Measurements from ENCODE around the gene MAGI2. TPM values are rescaled to one million over a fixed set of nuclear protein-coding genes. Genes with fewer than 3 reads are reported as not detected.
"Not testable (repeated sequence)": the region's sequence is repeated elsewhere in the genome, so short reads cannot be mapped to it uniquely, and the experiment has no call there.

MAGI2 gene
- total RNA-seq, 1 donor from 2014 or later = 51.3 TPM

GRCh38 chr7:78248867-78249266 is 1204.6 kb downstream of the MAGI2 start:
- ATAC-seq (no peak), DNase-seq (ENCODE audit: low spot score) (no peak)
- intact Hi-C loops (cut with DNase I) = no loop called here

DNA sequence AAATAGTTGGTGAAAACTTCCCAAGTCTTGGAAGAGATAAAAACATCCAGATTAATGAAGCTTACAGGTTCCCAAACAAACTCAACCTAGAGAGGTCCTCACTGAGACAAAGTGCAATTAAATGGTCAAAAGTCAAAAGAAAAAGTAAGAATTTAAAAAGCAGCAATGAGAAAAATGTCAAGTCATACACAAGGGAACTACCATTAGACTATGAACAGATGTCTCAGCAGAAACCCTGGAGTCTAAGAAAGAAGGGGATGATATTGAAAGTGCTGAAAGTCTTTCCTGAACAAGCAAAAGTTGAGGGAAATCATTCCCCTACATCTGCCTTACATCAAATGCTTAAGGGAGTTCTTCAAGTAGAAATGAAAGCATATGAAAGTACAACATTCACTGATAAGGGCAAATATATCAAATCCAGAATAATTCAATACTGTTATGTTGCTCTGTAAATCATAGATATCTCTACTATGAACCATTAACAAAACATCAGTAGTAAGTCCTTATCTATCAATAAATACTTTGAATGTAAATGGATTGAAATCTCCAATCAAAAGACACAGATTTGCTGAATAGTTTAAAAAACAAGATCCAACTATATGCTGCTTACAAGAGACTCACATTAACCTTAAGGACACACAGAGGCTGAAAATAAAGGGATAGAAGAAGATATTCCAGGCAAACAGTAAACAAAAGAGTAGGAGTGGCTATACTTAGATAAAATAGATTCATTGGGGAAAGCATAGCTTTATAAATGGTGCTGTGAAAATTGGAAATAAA is 1205.4 kb downstream of the MAGI2 start:
- ATAC-seq (no peak), DNase-seq (ENCODE audit: low spot score) (no peak)
- intact Hi-C loops (cut with DNase I) = no loop called here

DNA sequence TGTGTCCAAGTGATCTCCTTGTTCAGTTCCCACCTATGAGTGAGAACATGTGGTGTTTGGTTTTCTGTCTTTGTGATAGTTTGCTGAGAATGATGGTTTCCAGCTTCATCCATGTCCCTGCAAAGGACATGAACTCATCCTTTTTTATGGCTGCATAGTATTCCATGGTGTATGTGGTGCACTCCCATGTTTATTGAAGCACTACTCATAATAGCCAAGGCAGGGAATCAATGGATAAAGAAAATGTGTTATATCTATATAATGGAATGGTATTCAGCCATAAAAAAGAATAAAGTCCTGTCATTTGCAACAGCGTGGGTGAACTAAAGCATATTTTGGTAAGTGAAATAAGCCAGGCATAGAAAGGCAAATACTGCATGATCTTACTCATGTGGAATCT is 1213.3 kb downstream of the MAGI2 start:
- DNase-seq (ENCODE audit: low spot score); ATAC-seq; intact Hi-C loops (cut with DNase I): not testable (repeated sequence)

- ATAC-seq (no peak), DNase-seq (ENCODE audit: low spot score) (no peak)
- intact Hi-C loops (cut with DNase I) = no loop called here
These were observed 1218.8 kb downstream of the MAGI2 start for GRCh38 chr7:78234634-78235033.

GRCh38 chr7:78232806-78233205 is 1220.7 kb downstream of the MAGI2 start:
- intact Hi-C loops (cut with DNase I) = no loop called here
- ATAC-seq (no peak), DNase-seq (ENCODE audit: low spot score) (no peak)

- intact Hi-C loops (cut with DNase I) = no loop called here
- no peak for DNase-seq (ENCODE audit: low spot score)
- ATAC-seq = no peak
These were observed 1227.3 kb downstream of the MAGI2 start for GRCh38 chr7:78226059-78226719.

GRCh38 chr7:78225534-78225933 is 1227.9 kb downstream of the MAGI2 start:
- no peak for DNase-seq (ENCODE audit: low spot score)
- intact Hi-C loops (cut with DNase I) = no loop called here
- ATAC-seq = peak; percentile 51

DNA sequence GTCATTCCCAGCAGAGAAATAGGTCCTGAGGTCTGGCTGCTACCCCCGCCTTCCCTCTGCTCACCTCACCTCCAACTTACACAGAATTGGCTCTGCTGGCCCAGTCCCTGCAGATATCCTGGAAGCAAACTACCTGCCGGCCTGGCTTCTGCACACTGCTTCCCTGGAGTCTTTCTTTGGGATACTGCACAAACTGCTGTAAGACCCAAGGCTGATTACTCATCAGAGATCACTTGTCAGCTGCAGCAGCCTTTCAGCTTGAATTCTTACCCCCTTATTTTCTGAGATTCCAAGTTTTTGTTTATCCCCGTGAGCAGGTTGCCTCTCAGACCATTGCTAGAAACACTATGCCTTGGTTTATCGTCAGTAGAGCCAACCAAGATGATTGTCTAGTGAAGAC is 1228.5 kb downstream of the MAGI2 start:
- intact Hi-C loops (cut with DNase I) = no loop called here
- DNase-seq (ENCODE audit: low spot score) = no peak
- no peak for ATAC-seq

DNA sequence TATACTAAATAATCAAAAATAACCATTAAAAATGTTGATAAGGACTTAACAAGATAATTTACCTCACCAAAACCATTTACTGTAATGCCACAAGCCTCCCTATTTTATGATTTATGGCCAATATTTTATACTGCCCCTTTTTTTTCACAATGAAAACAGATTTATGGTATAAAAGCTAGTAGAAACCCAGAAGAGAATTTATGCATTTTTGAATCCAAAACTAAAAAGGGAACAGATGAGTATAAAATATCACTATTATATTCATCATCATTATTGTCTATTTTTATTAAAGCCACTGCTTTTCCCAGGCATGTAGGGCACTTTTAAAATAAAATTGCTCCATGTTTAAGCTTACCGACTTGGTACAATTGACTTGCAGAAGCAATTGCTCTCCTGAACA is 1229.9 kb downstream of the MAGI2 start:
- ATAC-seq = no peak
- DNase-seq (ENCODE audit: low spot score) = no peak
- intact Hi-C loops (cut with DNase I) = no loop called here

DNA sequence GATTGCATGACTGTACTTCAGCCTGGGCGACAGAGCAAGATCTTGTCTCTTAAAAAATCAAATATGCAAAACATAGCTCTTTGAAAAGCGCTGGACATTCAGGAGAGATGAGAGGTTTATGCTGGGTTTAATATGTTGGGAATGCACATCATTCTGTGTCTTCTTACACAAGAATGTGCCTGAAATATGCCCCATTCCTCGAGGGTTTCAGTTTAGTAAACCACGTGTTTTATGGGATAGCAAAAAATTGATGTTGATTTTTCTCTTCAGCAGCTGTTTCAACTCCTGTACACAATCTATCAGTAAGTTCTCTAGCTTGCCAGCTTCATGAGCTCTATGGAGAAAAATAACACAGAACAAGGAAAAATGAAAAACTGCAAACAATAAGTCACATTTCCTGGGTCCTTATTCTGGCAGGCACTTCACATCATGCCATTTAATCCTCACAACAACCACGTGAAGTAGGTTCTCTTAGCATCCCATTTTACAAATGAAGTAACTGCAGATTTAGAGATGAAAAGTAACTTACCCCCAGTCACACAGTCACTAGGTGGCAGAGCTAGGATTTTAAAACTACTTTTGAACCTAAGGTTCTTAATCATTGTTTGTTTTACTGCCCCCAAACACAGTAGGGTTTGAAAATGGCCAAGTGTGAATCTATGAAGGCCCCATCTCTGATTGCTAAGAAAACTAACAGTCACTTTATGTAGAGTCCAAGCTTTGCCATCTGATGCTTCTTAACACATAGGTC is 1231.3 kb downstream of the MAGI2 start:
- DNase-seq (ENCODE audit: low spot score) = no peak
- intact Hi-C loops (cut with DNase I) = no loop called here
- ATAC-seq = no peak

GRCh38 chr7:78220754-78221153 is 1232.7 kb downstream of the MAGI2 start:
- ATAC-seq = no peak
- DNase-seq (ENCODE audit: low spot score) = no peak
- intact Hi-C loops (cut with DNase I) = no loop called here

- no peak for ATAC-seq
- intact Hi-C loops (cut with DNase I) = no loop called here
- DNase-seq (ENCODE audit: low spot score) = no peak
These were observed 1234.6 kb downstream of the MAGI2 start for GRCh38 chr7:78218876-78219275.

GRCh38 chr7:78218051-78218450 is 1235.4 kb downstream of the MAGI2 start:
- ATAC-seq = no peak
- DNase-seq (ENCODE audit: low spot score) = no peak
- intact Hi-C loops (cut with DNase I) = no loop called here

- ATAC-seq (no peak), DNase-seq (ENCODE audit: low spot score) (no peak)
- intact Hi-C loops (cut with DNase I) = no loop called here
These were observed 1238.3 kb downstream of the MAGI2 start for GRCh38 chr7:78215199-78215598.

GRCh38 chr7:78213402-78213801 is 1240.1 kb downstream of the MAGI2 start:
- DNase-seq (ENCODE audit: low spot score) = no peak
- intact Hi-C loops (cut with DNase I) = no loop called here
- ATAC-seq = no peak

GRCh38 chr7:78212476-78213060 is 1240.9 kb downstream of the MAGI2 start:
- intact Hi-C loops (cut with DNase I) = no loop called here
- DNase-seq (ENCODE audit: low spot score) = no peak
- ATAC-seq = no peak

- ATAC-seq = no peak
- intact Hi-C loops (cut with DNase I) = no loop called here
These were observed 1246.2 kb downstream of the MAGI2 start for GRCh38 chr7:78207269-78207668.

DNA sequence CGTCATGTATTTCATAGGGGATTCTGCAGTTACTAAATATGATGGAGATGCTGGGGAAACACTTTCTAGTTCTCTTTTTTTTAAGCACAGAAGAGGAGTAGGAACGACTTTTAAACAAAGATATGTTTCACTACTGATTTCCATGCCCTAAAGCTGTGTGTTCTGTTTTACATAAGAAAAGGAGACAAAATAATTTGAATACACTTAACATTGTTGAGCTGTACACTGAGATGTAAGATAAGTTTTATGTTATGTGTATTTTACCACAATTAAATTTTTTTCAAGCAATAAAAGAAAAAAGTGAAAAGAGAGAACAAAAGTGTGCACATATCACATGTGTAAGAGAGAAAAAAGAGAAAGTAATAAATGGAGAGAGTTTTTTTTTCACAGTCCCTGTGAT is 1246.7 kb downstream of the MAGI2 start:
- intact Hi-C loops (cut with DNase I) = no loop called here
- ATAC-seq (no peak), DNase-seq (ENCODE audit: low spot score) (no peak)

More at GRCh38 chr7:78207269-78207668, 1246.2 kb downstream of the MAGI2 start:
- no peak for DNase-seq (ENCODE audit: low spot score)

- DNase-seq (ENCODE audit: low spot score) (no peak), ATAC-seq (no peak)
- intact Hi-C loops (cut with DNase I) = no loop called here
These were observed 1250.3 kb downstream of the MAGI2 start for GRCh38 chr7:78203042-78203720.
